PC-3 (cell line): Measurements from ENCODE around the gene ERGIC1.

Experiments
- EZH2 ChIP-seq: fragments of 300-600 bp; sonication (generic); IDR thresholded peaks from one replicate; pipeline ENCODE4 v1.6.1; 2017; ENCODE audit warnings: antibody characterized with exemption, mild to moderate bottlenecking, low read length; ENCODE audit not compliant: unreplicated experiment
- EZH2phosphoT487 ChIP-seq: fragments of 300-600 bp; sonication (generic); IDR thresholded peaks from 2 replicates; pipeline ENCODE4 v1.6.1; 2018; ENCODE audit warnings: mild to moderate bottlenecking, antibody characterized with exemption, low read length, borderline replicate concordance
- TF ChIP-seq, protein P1 (sequence below): fragments of 300-600 bp; sonication (generic); conservative IDR thresholded peaks from 2 replicates; pipeline ENCODE4 v1.5.1; 2017; ENCODE audit warnings: antibody characterized with exemption, low read depth, mild to moderate bottlenecking, low read length

DNA sequence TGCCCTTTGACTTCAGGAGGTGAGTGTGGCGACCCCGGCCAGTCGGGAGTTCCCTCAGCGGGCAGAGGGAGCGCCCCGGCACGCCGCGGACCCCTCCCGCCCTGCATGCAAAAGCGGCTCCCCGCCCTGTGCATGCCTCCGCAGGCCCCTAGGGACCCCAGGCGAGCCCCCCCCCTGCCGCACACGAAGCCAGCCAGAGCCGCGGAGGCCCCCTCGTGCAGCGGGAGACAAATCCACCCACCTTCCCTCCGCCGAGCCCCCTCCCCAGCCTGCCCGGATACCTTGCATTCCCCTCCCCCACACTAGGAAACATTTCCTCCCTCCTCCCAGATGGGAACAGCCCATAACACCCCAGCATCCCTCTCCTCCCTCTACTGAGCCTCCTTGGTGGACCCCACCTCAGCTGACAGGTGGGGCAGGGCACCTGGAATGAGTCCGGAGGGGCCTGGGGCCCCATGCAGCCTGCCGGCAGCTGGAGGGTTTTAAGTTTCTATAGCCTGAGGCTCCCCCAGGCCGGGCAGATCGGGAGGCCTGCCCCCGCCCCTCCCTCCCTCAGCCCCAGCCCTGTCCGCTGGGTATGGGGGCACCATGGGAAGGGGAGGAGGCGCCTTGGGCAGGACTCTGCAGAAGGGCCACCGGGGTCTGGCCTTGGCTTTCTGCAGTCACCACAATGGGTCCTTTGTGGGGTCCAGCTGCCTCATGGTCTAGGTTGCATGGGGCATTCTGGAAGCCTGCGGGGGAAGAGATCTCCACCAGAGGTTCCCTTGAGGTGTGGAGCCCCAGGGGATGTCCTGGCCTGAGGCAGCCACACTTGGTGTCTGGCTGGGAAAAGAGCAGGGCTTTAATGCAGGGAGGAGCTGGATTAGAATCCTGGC is 601 bp downstream of the ERGIC1 start:
- TF ChIP-seq EZH2 (no peak), EZH2phosphoT487 (no peak)
- TF ChIP-seq, protein P1, sequence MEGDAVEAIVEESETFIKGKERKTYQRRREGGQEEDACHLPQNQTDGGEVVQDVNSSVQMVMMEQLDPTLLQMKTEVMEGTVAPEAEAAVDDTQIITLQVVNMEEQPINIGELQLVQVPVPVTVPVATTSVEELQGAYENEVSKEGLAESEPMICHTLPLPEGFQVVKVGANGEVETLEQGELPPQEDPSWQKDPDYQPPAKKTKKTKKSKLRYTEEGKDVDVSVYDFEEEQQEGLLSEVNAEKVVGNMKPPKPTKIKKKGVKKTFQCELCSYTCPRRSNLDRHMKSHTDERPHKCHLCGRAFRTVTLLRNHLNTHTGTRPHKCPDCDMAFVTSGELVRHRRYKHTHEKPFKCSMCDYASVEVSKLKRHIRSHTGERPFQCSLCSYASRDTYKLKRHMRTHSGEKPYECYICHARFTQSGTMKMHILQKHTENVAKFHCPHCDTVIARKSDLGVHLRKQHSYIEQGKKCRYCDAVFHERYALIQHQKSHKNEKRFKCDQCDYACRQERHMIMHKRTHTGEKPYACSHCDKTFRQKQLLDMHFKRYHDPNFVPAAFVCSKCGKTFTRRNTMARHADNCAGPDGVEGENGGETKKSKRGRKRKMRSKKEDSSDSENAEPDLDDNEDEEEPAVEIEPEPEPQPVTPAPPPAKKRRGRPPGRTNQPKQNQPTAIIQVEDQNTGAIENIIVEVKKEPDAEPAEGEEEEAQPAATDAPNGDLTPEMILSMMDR = no peak
